Mesothelial cell of epicardium (in vitro differentiated cells): ENCODE results near the gene GPC6. TPM values are rescaled to one million over a fixed set of nuclear protein-coding genes. Genes with fewer than 3 reads are reported as not detected.

Experiments used
- DNase-seq, 2 experiments: peaks; one replicate each; pipeline ENCODE4 v3.0.0; 2021; ENCODE audit warnings: low spot score in 2 of 2; ENCODE audit not compliant: unreplicated experiment in 2 of 2
- H3K27ac Mint-ChIP-seq: 2 replicates; pipeline ENCODE4 v1.8.0; 2021; ENCODE audit warnings: mixed read lengths
- H3K27me3 Mint-ChIP-seq: 2 replicates; pipeline ENCODE4 v1.8.0; 2021; ENCODE audit warnings: low read depth, mixed read lengths
- H3K36me3 Mint-ChIP-seq: 2 replicates; pipeline ENCODE4 v1.8.0; 2021; ENCODE audit warnings: mixed read lengths
- H3K4me1 Mint-ChIP-seq: 2 replicates; pipeline ENCODE4 v1.8.0; 2021; ENCODE audit warnings: mixed read lengths
- H3K4me3 Mint-ChIP-seq: 2 replicates; pipeline ENCODE4 v1.8.0; 2021; ENCODE audit warnings: mild to moderate bottlenecking, moderate library complexity, mixed read lengths
- H3K9me3 Mint-ChIP-seq: 2 replicates; pipeline ENCODE4 v1.8.0; 2021; ENCODE audit warnings: mixed read lengths
- CTCF ChIP-seq: fragments of 200-600 bp; sonication (generic); IDR thresholded peaks from one replicate; pipeline ENCODE4 v1.5.0; 2021; ENCODE audit warnings: antibody characterized with exemption; ENCODE audit not compliant: unreplicated experiment
- total RNA-seq: library from RNA; stranded (reverse); gene quantifications from 3 replicates; pipeline ENCODE4 v1.2.1, GENCODE V29; 2021

GPC6 gene
- total RNA-seq, 1 donor from 2014 or later: 112 TPM

- no peak for DNase-seq
- Mint-ChIP-seq H3K27ac (no peak overlapping the region), H3K4me3 (no peak overlapping the region), H3K9me3 (peaks cover 16% of the 10 kb centered on the region), H3K4me1 (peaks cover 29% of the 10 kb centered on the region), H3K36me3 (peaks cover 11% of the 10 kb centered on the region), H3K27me3 (no peaks in the 10 kb centered on the region)
- TF ChIP-seq CTCF: no peak
Observed at GRCh38 chr13:93472296-93472695, 245.7 kb downstream of the GPC6 start.

- H3K36me3 Mint-ChIP-seq: peaks cover 11% of the 10 kb centered on the region
- peaks cover 16% of the 10 kb centered on the region for H3K9me3 Mint-ChIP-seq
- H3K27ac Mint-ChIP-seq: no peak overlapping the region
- peaks cover 30% of the 10 kb centered on the region for H3K4me1 Mint-ChIP-seq
- no peak overlapping the region for H3K4me3 Mint-ChIP-seq
- H3K27me3 Mint-ChIP-seq: no peaks in the 10 kb centered on the region
- TF ChIP-seq CTCF: no peak
- DNase-seq: no peak
Observed at GRCh38 chr13:93472814-93473296, 246.2 kb downstream of the GPC6 start.

GRCh38 chr13:93473441-93474270, 247.0 kb downstream of the GPC6 start:
- TF ChIP-seq CTCF: no peak
- no peak for DNase-seq
- Mint-ChIP-seq H3K27ac (peak overlapping the region; percentile 51), H3K36me3 (peaks cover 11% of the 10 kb centered on the region), H3K27me3 (no peaks in the 10 kb centered on the region), H3K9me3 (peaks cover 16% of the 10 kb centered on the region), H3K4me3 (no peak overlapping the region), H3K4me1 (peaks cover 30% of the 10 kb centered on the region)

- TF ChIP-seq CTCF: no peak
- Mint-ChIP-seq H3K27ac (peak overlapping the region; percentile 52), H3K9me3 (no peaks in the 10 kb centered on the region), H3K4me1 (peaks cover 39% of the 10 kb centered on the region), H3K27me3 (no peaks in the 10 kb centered on the region), H3K4me3 (no peak overlapping the region), H3K36me3 (no peaks in the 10 kb centered on the region)
- DNase-seq: no peak
Observed at GRCh38 chr13:93476175-93476574, 249.6 kb downstream of the GPC6 start.

- DNase-seq: no peak
- Mint-ChIP-seq H3K9me3 (no peaks in the 10 kb centered on the region), H3K36me3 (no peaks in the 10 kb centered on the region), H3K27ac (peak overlapping the region; percentile 7), H3K27me3 (no peaks in the 10 kb centered on the region), H3K4me1 (peaks cover 37% of the 10 kb centered on the region), H3K4me3 (no peak overlapping the region)
- TF ChIP-seq CTCF: no peak
Observed at GRCh38 chr13:93477238-93477637, 250.6 kb downstream of the GPC6 start.
